ENCODE data around the gene EIF1AD. TPM values are rescaled to one million over a fixed set of nuclear protein-coding genes. Genes with fewer than 3 reads are reported as not detected.

EIF1AD gene
- total and polyA plus RNA-seq, 9 of the 15 experiments (the other 6 are each of a cell fraction or from before 2014, with no cell fraction given), result 50.1 to 98.8 (median 58.7) TPM

GRCh38 chr11:65961267-65962140 lies 40.5 kb downstream of the EIF1AD start, which contains the start of gene SART1 (continued):
- TF ChIP-seq C11orf30 (IDR thresholded peaks at IDR 0.05; ENCODE audit: low read depth) (peak; percentile 96), FUS (optimal IDR thresholded peaks at IDR 0.05; ENCODE audit: low read depth, low read length) (peak; percentile 53), DNMT1 (IDR thresholded peaks at IDR 0.05) (no peak), ZNF134 (CRISPR knock-in tag; conservative IDR thresholded peaks at IDR 0.05) (no peak), ARID2 (IDR thresholded peaks at IDR 0.05) (no peak), NFIX (CRISPR knock-in tag; IDR thresholded peaks at IDR 0.05; ENCODE audit: low read depth) (no peak), ELF1 (tag; IDR thresholded peaks at IDR 0.05) (peak; percentile 99), MYC (IDR thresholded peaks at IDR 0.05; ENCODE audit: low read depth, low read length) (peak; percentile 67), MYC (CRISPR knock-in tag; IDR thresholded peaks at IDR 0.05; ENCODE audit: borderline replicate concordance, low read depth) (peak; percentile 75; the same call in 1 of the 2 replicates), DLX4 (CRISPR knock-in tag; IDR thresholded peaks at IDR 0.05) (no peak), ZNF274 (IDR thresholded peaks at IDR 0.05; ENCODE audit: borderline replicate concordance, low read depth, low read length) (no peak), PML (IDR thresholded peaks at IDR 0.05; ENCODE audit: low read length) (peak; percentile 78), CBFA2T3 (IDR thresholded peaks at IDR 0.05) (no peak), SNAPC5 (CRISPR knock-in tag; IDR thresholded peaks at IDR 0.05) (no peak), MAFG (tag; conservative IDR thresholded peaks at IDR 0.05) (no peak), PATZ1 (CRISPR knock-in tag; IDR thresholded peaks at IDR 0.05; ENCODE audit: borderline replicate concordance) (no peak), CREBBP (IDR thresholded peaks at IDR 0.05; ENCODE audit: low read depth, low read length) (no peak), SETDB1 (IDR thresholded peaks at IDR 0.05; ENCODE audit: low read length) (no peak), MYNN (IDR thresholded peaks at IDR 0.05) (no peak), MYNN (CRISPR knock-in tag; IDR thresholded peaks at IDR 0.05) (no peak), ZNF282 (CRISPR knock-in tag; IDR thresholded peaks at IDR 0.05) (0 out of 2 replicates have a peak, but pooled peaks have one; percentile 71)
- TF ChIP-seq, protein P1, sequence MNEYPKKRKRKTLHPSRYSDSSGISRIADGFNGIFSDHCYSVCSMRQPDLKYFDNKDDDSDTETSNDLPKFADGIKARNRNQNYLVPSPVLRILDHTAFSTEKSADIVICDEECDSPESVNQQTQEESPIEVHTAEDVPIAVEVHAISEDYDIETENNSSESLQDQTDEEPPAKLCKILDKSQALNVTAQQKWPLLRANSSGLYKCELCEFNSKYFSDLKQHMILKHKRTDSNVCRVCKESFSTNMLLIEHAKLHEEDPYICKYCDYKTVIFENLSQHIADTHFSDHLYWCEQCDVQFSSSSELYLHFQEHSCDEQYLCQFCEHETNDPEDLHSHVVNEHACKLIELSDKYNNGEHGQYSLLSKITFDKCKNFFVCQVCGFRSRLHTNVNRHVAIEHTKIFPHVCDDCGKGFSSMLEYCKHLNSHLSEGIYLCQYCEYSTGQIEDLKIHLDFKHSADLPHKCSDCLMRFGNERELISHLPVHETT (CRISPR knock-in tag; conservative IDR thresholded peaks at IDR 0.05 in 1 of 2, IDR thresholded peaks at IDR 0.05 in 1 of 2), result peak in 1 of 2 experiments; percentile 97; a peak in 2 of 4 replicates

All from K562 (cell line).